Neural cell (in vitro differentiated cells): Measurements from ENCODE around the gene LRRC74B.

Experiments used
- CTCF ChIP-seq: fragments of 450-650 bp; IDR thresholded peaks from 2 replicates; pipeline ENCODE4 v1.5.1; 2014; ENCODE audit warnings: antibody characterized with exemption, mild to moderate bottlenecking, moderate library complexity; ENCODE audit not compliant: poor library complexity, severe bottlenecking
- EZH2 ChIP-seq: fragments of 200-600, 300-800 bp; shearing (Covaris generic), sonication (generic); IDR thresholded peaks from 2 replicates; pipeline ENCODE4 v1.6.1; 2014; ENCODE audit warnings: antibody characterized with exemption, low read length, borderline replicate concordance, mild to moderate bottlenecking; ENCODE audit not compliant: insufficient read depth, poor library complexity, severe bottlenecking
- POLR2AphosphoS5 ChIP-seq: IDR thresholded peaks from 2 replicates; pipeline ENCODE4 v1.6.1; 2012

GRCh38 chr22:21078916-21079315 is 33.2 kb downstream of the LRRC74B start:
- TF ChIP-seq CTCF, result no peak
- no peak for TF ChIP-seq EZH2
- no peak for TF ChIP-seq POLR2AphosphoS5
